Liver (tissue), 3 donors: ENCODE data around the gene E2F2.

Experiments
- EGR1 ChIP-seq, 2 donors: IDR thresholded peaks; 2 replicates each; pipeline ENCODE4 v1.6.1; 2016 to 2018; ENCODE audit warnings: antibody characterized with exemption in 2 of 2, low read depth in 2 of 2
- FOXA1 ChIP-seq: IDR thresholded peaks from 2 replicates; pipeline ENCODE4 v1.6.1; 2016; ENCODE audit warnings: antibody characterized with exemption
- GABPA ChIP-seq, 2 donors: IDR thresholded peaks in 1 of 2; conservative IDR thresholded peaks in 1 of 2; 2 replicates each; pipeline ENCODE4 v1.6.1; 2016; ENCODE audit warnings: antibody characterized with exemption in 2 of 2, mild to moderate bottlenecking in 1 of 2, moderate library complexity in 1 of 2
- JUND ChIP-seq, 2 donors: IDR thresholded peaks; 2 replicates each; pipeline ENCODE4 v1.6.1; 2016; ENCODE audit warnings: antibody characterized with exemption in 2 of 2
- RAD21 ChIP-seq, 2 donors: IDR thresholded peaks; 2 replicates each; pipeline ENCODE4 v1.6.1; 2016; ENCODE audit warnings: antibody characterized with exemption in 2 of 2, mild to moderate bottlenecking in 2 of 2
- REST ChIP-seq: IDR thresholded peaks from 2 replicates; pipeline ENCODE4 v1.6.1; 2016; ENCODE audit warnings: antibody characterized with exemption, mild to moderate bottlenecking
- TAF1 ChIP-seq: conservative IDR thresholded peaks from 2 replicates; pipeline ENCODE4 v1.6.1; 2016; ENCODE audit warnings: antibody characterized with exemption, mild to moderate bottlenecking
- TF ChIP-seq, protein P1 (sequence below): fragments of 150-350 bp; IDR thresholded peaks from 2 replicates; pipeline ENCODE4 v1.5.1; 2017; ENCODE audit warnings: improper control_type of control experiment, low read depth, low read length; ENCODE audit not compliant: missing input control
- donor health status: healthy.
- donor health status: healthy.

- TF ChIP-seq, protein P1, sequence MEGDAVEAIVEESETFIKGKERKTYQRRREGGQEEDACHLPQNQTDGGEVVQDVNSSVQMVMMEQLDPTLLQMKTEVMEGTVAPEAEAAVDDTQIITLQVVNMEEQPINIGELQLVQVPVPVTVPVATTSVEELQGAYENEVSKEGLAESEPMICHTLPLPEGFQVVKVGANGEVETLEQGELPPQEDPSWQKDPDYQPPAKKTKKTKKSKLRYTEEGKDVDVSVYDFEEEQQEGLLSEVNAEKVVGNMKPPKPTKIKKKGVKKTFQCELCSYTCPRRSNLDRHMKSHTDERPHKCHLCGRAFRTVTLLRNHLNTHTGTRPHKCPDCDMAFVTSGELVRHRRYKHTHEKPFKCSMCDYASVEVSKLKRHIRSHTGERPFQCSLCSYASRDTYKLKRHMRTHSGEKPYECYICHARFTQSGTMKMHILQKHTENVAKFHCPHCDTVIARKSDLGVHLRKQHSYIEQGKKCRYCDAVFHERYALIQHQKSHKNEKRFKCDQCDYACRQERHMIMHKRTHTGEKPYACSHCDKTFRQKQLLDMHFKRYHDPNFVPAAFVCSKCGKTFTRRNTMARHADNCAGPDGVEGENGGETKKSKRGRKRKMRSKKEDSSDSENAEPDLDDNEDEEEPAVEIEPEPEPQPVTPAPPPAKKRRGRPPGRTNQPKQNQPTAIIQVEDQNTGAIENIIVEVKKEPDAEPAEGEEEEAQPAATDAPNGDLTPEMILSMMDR, result no peak
- TF ChIP-seq FOXA1 (no peak), REST (no peak), EGR1 (IDR thresholded peaks at IDR 0.05; ENCODE audit: low read depth in 2 of 2) (no peak), RAD21 (IDR thresholded peaks at IDR 0.05) (no peak), TAF1 (no peak), JUND (IDR thresholded peaks at IDR 0.05) (no peak), GABPA (IDR thresholded peaks at IDR 0.05 in 1 of 2, conservative IDR thresholded peaks at IDR 0.05 in 1 of 2) (no peak)
These were observed 24.4 kb upstream of the E2F2 start for GRCh38 chr1:23555270-23555985.
